BJ (cell line): ENCODE results near the gene EIF3F. TPM values are rescaled to one million over a fixed set of nuclear protein-coding genes. Genes with fewer than 3 reads are reported as not detected.

Experiments
- CTCF ChIA-PET: fragments of 350-600 bp; formaldehyde crosslinking; extraction: SDS; loops from one replicate; lab custom pipeline; 2021; ENCODE audit warnings: antibody characterized with exemption, inconsistent platforms; lab: Yijun Ruan, JAX
- POLR2A ChIA-PET: fragments of 300-600 bp; sonication (Branson Sonifier 250); formaldehyde crosslinking; extraction: SDS; loops from one replicate; lab custom pipeline; 2021; ENCODE audit warnings: antibody characterized with exemption; lab: Charles Lee
- DNase-seq: peaks from one replicate; pipeline ENCODE4 v3.0.0-alpha.2; 2011; ENCODE audit warnings: low read depth
- H3K27me3 ChIP-seq: 2 replicates; pipeline ENCODE4 v1.6.0; 2011; ENCODE audit warnings: low read length; ENCODE audit not compliant: control insufficient read depth, insufficient read depth
- H3K36me3 ChIP-seq: 2 replicates; pipeline ENCODE4 v1.5.1; 2011; ENCODE audit warnings: low read length; ENCODE audit not compliant: control insufficient read depth, insufficient read depth
- H3K4me3 ChIP-seq: 2 replicates; pipeline ENCODE4 v1.5.1; 2011; ENCODE audit warnings: low read depth, mild to moderate bottlenecking, control low read depth, low read length
- polyA plus RNA-seq: library from polyadenylated mRNA; depleted of rRNA; stranded (reverse); fragments of >200 nt; gene quantifications from 2 replicates; pipeline ENCODE4 v1.2.3, GENCODE V29; 2011
- TF ChIP-seq, protein P1 (sequence below): IDR thresholded peaks from 2 replicates; pipeline ENCODE4 v1.5.1; 2011; ENCODE audit warnings: low read depth, mild to moderate bottlenecking, control low read depth, inconsistent platforms, low read length, moderate library complexity; ENCODE audit not compliant: insufficient read depth

The EIF3F gene
- polyA plus RNA-seq, 1 experiment: 218 TPM

DNA sequence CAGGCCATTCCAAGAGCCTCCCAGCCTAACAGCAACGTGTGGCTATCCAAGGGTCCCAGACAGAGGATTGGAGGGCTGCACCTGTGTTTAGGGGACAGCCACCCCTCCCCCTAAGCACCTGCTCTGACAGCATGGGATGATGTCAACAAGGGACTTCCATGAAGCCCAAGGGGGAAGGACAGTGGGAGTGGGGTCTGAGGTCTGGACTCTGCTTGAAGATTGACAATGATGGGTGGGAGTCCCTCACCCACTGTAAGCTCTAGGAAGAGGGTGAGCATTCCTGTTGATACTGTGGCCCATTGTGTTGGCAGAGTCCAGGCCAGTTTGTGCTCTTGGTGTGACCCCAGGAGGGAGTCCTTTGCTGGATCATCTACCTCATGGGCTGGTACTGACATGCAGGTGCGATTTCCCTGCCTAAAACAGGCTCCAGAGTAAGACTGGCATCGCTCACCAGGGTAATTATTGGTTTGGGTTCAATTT, 47.0 kb downstream of the EIF3F start:
- no peak for DNase-seq
- Histone ChIP-seq H3K36me3 (no peaks in the 10 kb centered on the region), H3K27me3 (no peaks in the 10 kb centered on the region), H3K4me3 (no peak overlapping the region)
- TF ChIP-seq, protein P1, sequence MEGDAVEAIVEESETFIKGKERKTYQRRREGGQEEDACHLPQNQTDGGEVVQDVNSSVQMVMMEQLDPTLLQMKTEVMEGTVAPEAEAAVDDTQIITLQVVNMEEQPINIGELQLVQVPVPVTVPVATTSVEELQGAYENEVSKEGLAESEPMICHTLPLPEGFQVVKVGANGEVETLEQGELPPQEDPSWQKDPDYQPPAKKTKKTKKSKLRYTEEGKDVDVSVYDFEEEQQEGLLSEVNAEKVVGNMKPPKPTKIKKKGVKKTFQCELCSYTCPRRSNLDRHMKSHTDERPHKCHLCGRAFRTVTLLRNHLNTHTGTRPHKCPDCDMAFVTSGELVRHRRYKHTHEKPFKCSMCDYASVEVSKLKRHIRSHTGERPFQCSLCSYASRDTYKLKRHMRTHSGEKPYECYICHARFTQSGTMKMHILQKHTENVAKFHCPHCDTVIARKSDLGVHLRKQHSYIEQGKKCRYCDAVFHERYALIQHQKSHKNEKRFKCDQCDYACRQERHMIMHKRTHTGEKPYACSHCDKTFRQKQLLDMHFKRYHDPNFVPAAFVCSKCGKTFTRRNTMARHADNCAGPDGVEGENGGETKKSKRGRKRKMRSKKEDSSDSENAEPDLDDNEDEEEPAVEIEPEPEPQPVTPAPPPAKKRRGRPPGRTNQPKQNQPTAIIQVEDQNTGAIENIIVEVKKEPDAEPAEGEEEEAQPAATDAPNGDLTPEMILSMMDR: no peak
- POLR2A ChIA-PET: no interaction called here
- CTCF ChIA-PET: interaction anchor here (0.8 to 12.1 kb wide), 16 partner anchors 10 to 71 kb away, joined by 3 to 441 read pairs (median 14); no protein-coding TSS in a partner anchor

DNA sequence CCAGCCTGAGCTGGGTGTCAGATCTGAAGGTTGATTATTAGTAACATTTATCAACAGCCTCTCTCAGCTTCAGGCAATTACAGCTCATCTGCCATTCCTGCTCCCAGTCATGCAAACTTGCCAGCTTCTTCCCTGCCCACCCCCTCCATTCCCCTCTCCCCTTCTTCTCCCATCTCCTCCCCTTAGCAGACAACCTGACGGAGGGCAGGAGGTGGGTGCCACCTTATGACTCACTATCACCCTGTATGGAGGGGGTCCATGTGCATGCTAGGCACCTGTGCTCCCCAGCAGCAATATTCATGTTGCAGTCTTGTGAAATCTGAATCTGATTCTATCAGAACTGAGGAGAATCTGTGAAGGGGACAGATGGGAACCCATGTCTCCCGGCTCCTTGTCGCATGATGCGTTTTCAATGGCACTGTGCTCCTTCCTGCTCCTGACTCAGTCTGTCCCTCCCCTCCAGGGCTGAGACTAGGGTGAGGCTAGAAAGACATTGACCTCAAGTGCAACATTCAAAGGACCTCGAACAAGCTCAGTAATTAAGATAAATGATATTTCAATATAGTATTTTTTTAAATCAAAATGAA, 47.6 kb downstream of the EIF3F start:
- Histone ChIP-seq H3K36me3 (no peaks in the 10 kb centered on the region), H3K27me3 (no peaks in the 10 kb centered on the region), H3K4me3 (no peak overlapping the region)
- TF ChIP-seq, protein P1: no peak
- ChIA-PET CTCF (interaction anchor here (0.6 to 12.1 kb wide), 12 partner anchors 12 to 72 kb away, joined by 3 to 441 read pairs (median 15); no protein-coding TSS in a partner anchor), POLR2A (no interaction called here)
- no peak for DNase-seq

DNA sequence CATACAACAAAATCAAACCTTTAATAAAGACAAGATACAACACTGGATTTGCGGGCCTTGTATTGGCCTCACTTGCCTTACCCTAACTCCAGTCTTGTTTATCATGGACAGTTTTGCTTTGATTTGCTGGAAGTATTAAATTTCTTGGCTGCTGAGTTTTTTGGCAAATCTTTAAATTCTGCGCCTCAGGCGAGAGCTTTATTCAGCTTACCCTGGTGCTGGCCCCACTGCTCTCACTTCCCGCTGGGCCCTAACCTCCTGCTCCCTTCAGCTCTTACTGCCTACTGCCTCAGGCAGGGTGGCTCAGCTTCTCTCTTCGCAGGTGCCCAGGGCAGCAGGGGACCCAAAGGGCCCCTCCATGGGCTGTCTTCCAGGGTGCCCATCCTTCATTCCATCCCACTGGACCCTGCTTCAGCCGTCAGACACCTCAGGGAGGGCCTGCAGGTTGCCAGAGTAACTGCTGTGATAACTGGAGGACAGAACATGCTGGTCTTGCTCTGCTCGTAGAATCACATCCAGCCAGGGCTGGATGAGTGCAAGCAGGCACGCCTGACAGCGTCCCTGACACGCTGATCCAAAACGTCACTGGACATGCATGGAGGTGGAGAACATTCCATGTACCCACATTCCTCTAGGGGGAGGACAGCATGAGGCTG, 48.2 kb downstream of the EIF3F start:
- no peaks in the 10 kb centered on the region for H3K27me3 ChIP-seq
- CTCF ChIA-PET: interaction anchor here (0.6 to 12.1 kb wide), 10 partner anchors 12 to 72 kb away, joined by 3 to 441 read pairs (median 12); no protein-coding TSS in a partner anchor
- TF ChIP-seq, protein P1: no peak
- H3K36me3 ChIP-seq: no peaks in the 10 kb centered on the region
- POLR2A ChIA-PET: no interaction called here
- no peak for DNase-seq
- H3K4me3 ChIP-seq: no peak overlapping the region

DNA sequence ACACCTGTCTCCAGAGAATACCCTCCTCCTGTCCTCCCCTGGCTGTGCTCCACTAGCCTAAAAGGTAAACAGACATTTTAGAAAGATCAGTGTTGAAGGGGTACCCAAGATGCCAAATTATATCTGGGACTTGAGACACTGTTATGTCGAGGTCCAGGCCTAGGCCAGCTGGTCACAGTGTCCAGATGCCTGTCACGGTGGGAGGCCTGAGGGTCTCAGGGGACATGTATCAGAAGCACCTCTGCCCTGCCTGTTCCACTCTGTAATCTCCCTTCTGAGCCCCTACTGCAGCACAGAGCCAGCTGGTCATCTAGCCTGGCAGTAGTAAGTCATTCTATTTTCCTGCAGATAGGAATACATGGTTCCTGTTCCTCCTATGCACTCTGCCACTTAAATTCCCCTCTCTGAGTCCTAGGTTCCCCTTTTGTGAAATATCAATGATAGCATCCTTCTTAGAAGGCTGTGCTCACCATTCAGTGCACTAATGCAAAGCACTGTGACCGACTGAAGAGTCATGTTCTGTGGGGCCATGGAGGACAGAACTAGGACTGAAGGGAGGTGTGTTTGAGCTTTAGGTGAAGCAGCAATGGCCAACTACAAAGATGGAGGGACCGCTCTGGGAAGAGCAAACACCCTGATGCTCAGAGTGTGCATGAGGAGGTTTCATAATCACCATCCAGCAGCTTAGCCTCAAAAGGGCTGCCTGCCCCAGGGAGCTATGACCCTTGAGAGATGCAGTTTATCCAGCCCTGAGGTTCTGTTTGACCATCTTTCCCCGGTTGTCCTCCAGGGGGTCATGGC, 49.1 kb downstream of the EIF3F start:
- ChIA-PET POLR2A (no interaction called here), CTCF (interaction anchor here (0.7 to 12.1 kb wide), 7 partner anchors 9 to 58 kb away, joined by 4 to 441 read pairs (median 4); no protein-coding TSS in a partner anchor)
- H3K4me3 ChIP-seq: no peak overlapping the region

More for the DNA sequence above, 49.1 kb downstream of the EIF3F start:
- TF ChIP-seq, protein P1: no peak
- Histone ChIP-seq H3K36me3 (no peaks in the 10 kb centered on the region), H3K27me3 (no peaks in the 10 kb centered on the region)
- no peak for DNase-seq
